ENCODE measurements around the gene CLEC18A.

CLEC18A gene

DNA sequence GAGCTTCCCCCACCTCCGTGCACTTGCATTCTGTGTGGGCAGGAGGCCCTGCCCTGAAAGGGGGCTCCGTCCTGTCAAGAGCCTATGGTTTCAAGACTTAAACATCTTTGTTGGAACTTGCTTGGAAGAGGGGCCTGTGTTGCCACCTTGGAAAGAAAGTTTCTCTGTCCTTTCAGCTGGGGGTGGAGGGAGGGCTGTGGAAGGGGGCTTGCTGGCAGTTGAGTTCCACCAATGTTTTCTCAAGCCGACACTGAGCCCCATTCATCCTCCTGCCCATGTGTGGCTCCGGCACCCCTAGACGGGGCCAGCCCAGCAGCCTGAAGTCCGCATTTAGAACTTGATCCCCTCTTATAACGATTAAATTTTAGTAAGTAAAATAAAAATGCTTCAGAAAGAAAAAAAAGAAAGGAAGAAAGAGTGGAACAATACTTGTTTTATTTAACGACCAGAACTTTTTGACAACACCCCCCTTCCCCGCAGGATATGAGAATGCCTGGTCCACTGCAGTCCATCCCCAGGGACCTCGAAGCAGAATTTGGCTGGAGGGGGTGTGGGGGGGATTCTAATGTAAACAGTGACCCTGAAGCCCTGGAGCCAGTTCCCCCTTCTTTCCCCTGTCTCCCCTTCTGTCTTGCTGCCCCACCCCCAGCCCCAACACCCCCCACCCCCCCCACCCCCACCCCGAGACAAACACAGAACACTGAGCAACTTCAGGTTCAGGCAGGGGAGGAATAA lies 26.9 kb upstream of the CLEC18A start:
- no peak for DNase-seq (ENCODE audit: low read depth)
- H3K4me3 ChIP-seq (ENCODE audit: low read depth, low read length) = no peak overlapping the region
- TF ChIP-seq, protein P1, sequence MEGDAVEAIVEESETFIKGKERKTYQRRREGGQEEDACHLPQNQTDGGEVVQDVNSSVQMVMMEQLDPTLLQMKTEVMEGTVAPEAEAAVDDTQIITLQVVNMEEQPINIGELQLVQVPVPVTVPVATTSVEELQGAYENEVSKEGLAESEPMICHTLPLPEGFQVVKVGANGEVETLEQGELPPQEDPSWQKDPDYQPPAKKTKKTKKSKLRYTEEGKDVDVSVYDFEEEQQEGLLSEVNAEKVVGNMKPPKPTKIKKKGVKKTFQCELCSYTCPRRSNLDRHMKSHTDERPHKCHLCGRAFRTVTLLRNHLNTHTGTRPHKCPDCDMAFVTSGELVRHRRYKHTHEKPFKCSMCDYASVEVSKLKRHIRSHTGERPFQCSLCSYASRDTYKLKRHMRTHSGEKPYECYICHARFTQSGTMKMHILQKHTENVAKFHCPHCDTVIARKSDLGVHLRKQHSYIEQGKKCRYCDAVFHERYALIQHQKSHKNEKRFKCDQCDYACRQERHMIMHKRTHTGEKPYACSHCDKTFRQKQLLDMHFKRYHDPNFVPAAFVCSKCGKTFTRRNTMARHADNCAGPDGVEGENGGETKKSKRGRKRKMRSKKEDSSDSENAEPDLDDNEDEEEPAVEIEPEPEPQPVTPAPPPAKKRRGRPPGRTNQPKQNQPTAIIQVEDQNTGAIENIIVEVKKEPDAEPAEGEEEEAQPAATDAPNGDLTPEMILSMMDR (IDR thresholded peaks at IDR 0.05; ENCODE audit: insufficient read depth, low read depth, low read length, missing control alignments) = no peak

DNA sequence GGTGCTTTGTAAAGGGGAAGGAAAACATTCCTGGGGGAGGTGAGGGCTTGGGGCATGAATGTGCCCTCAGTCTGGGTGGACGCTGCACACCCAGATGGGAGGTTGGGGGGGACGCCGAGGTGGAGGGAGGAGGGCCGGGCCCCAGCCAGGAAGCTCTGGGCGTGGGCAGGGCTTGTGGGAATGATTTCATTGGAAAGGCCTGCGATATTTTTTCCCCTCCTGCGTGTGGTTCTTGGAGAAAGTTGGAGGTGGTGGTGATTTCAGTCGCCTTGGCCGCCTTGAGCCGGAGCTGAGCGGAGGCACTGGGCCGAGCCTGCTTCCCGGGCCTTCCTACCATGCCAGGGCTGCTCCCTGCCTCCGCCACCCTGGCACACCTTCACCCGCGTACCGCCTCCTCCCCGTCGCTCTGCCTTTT lies 26.4 kb upstream of the CLEC18A start:
- no peak overlapping the region for H3K4me3 ChIP-seq (ENCODE audit: low read depth, low read length)
- no peak for DNase-seq (ENCODE audit: low read depth)
- TF ChIP-seq, protein P1 (IDR thresholded peaks at IDR 0.05; ENCODE audit: insufficient read depth, low read depth, low read length, missing control alignments) = no peak

GRCh38 chr16:69925311-69925710 lies 25.8 kb upstream of the CLEC18A start:
- no peak for DNase-seq (ENCODE audit: low read depth)

GRCh38 chr16:69926241-69926640 lies 24.9 kb upstream of the CLEC18A start:
- H3K4me3 ChIP-seq (ENCODE audit: low read depth, low read length) = no peak overlapping the region
- DNase-seq (ENCODE audit: low read depth) = no peak
- TF ChIP-seq, protein P1 (IDR thresholded peaks at IDR 0.05; ENCODE audit: insufficient read depth, low read depth, low read length, missing control alignments) = no peak

More at GRCh38 chr16:69925311-69925710, 25.8 kb upstream of the CLEC18A start:
- no peak overlapping the region for H3K4me3 ChIP-seq (ENCODE audit: low read depth, low read length)
- TF ChIP-seq, protein P1 (IDR thresholded peaks at IDR 0.05; ENCODE audit: insufficient read depth, low read depth, low read length, missing control alignments) = no peak

- TF ChIP-seq, protein P1 (IDR thresholded peaks at IDR 0.05; ENCODE audit: insufficient read depth, low read depth, low read length, missing control alignments) = no peak
- no peak overlapping the region for H3K4me3 ChIP-seq (ENCODE audit: low read depth, low read length)
- no peak for DNase-seq (ENCODE audit: low read depth)
Observed at GRCh38 chr16:69927056-69927757, 23.9 kb upstream of the CLEC18A start.

DNA sequence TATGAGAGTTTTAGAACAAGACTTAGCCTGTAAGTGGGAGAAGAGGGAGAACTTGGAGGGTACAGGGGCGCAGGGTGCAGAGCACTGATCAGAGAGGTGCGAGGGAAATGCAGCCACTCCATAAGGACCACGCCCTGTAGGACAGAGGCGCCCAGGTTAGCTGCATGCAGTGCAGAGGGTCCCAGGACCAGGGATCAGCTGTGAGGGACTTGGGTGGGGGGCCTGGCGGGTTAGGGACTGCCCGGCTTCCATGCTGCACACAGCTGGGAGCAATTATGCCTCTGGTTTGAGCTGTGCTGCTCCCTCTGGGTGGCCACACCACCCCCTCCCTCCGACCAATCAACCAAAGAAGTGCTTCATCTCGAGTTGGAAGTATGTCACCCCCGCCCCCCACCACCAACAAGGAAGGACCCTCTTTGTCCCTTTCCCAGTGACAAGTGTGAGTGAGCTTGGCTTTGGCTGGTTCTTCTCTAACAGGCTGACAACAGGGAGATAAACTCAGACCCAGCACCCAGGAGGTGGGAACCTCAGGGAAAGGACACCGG lies 22.2 kb upstream of the CLEC18A start:
- TF ChIP-seq, protein P1 (IDR thresholded peaks at IDR 0.05; ENCODE audit: insufficient read depth, low read depth, low read length, missing control alignments) = no peak
- no peak overlapping the region for H3K4me3 ChIP-seq (ENCODE audit: low read depth, low read length)

More for the DNA sequence above, 22.2 kb upstream of the CLEC18A start:
- no peak for DNase-seq (ENCODE audit: low read depth)

Measured in GM12865 (cell line).